ENCODE measurements around the gene RGS6. TPM values are rescaled to one million over a fixed set of nuclear protein-coding genes. Genes with fewer than 3 reads are reported as not detected.
A peak's percentile ranks its signal among the peaks of the same experiment; 100 is the strongest.

Gene RGS6
- total RNA-seq (1 to 10 TPM in 1 of 2 donors, under 1 TPM in 1; 0.17 to 5.3 TPM), polyA plus RNA-seq (under 1 TPM in 1 of 2 donors, not detected in 1; 0.06 TPM)

DNA sequence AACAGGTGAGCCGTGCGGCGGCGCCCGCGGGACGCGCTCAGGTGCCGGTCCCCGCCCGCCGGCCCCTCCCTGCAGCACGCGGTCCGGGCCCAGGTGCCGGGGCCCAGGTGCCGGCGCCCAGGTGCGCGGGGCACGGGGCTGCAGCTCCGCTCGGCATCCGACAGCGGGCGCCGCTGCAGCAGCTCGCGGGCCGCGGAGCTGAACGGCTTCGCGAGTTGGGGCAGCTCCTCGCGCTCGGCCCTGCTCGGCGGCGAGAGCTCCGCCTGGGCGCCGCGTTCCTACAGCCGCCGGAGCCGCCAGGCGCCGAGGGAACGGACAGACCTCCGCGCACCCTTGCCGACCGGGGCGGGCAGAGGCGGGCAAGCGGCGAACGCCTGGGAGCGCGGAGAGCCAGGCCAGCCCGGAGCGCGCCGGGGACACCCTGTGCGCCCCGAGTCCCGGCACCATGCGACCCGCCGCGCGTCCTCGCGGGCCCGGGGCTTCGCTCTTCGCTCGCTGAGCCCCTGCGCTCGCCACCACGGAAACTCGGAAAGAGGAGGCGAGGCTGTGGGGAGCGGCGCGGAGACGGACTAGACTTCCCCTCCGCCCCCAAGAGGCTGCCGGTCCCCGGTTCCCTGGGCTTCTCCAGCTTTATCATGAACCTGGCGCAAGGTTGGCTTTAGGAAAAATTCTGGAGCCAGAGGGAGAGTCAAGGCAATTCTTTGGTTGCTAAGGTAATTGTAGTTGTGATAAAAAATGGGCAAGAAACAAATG is at the start of gene RGS6:
TSS of gene RGS6 (plus strand) at position 201 of the 753 bp plus-strand sequence.
- no peaks in the 10 kb centered on the region for H3K9me3 ChIP-seq (ENCODE audit: control insufficient read depth in 4 of 4, low read length in 3 of 4)
- H3K4me3 ChIP-seq (ENCODE audit: low read depth in 1 of 3, low read length in 3 of 3) = peak within 1 kb of the TSS in 1 of 3 donors; percentile 39
- H3K36me3 ChIP-seq (ENCODE audit: control insufficient read depth in 4 of 4, insufficient read depth in 3 of 4, low read depth in 1 of 4, low read length in 3 of 4) = no peaks in the 10 kb centered on the region
- H3K27me3 ChIP-seq (ENCODE audit: control insufficient read depth in 4 of 4, insufficient read depth in 4 of 4, low read length in 3 of 4) = peaks cover 0 to 3% (median 2%) of the 10 kb centered on the region in 4 donors
- H3K4me1 ChIP-seq (ENCODE audit: control insufficient read depth in 4 of 4, insufficient read depth in 4 of 4, low read length in 3 of 4) = peaks cover 5 to 15% (median 9%) of the 10 kb centered on the region in 4 donors
- no peak within 1 kb of the TSS for H3K9ac ChIP-seq (ENCODE audit: low read depth in 1 of 2, low read length in 2 of 2)
- peak; percentile 63 for DNase-seq (ENCODE audit: low spot score)
- H3K27ac ChIP-seq (ENCODE audit: low read depth in 1 of 2, low read length in 2 of 2) = no peak within 1 kb of the TSS
- TF ChIP-seq TAF1 (conservative IDR thresholded peaks at IDR 0.05) = no peak
- TF ChIP-seq, protein P1, sequence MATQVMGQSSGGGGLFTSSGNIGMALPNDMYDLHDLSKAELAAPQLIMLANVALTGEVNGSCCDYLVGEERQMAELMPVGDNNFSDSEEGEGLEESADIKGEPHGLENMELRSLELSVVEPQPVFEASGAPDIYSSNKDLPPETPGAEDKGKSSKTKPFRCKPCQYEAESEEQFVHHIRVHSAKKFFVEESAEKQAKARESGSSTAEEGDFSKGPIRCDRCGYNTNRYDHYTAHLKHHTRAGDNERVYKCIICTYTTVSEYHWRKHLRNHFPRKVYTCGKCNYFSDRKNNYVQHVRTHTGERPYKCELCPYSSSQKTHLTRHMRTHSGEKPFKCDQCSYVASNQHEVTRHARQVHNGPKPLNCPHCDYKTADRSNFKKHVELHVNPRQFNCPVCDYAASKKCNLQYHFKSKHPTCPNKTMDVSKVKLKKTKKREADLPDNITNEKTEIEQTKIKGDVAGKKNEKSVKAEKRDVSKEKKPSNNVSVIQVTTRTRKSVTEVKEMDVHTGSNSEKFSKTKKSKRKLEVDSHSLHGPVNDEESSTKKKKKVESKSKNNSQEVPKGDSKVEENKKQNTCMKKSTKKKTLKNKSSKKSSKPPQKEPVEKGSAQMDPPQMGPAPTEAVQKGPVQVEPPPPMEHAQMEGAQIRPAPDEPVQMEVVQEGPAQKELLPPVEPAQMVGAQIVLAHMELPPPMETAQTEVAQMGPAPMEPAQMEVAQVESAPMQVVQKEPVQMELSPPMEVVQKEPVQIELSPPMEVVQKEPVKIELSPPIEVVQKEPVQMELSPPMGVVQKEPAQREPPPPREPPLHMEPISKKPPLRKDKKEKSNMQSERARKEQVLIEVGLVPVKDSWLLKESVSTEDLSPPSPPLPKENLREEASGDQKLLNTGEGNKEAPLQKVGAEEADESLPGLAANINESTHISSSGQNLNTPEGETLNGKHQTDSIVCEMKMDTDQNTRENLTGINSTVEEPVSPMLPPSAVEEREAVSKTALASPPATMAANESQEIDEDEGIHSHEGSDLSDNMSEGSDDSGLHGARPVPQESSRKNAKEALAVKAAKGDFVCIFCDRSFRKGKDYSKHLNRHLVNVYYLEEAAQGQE (IDR thresholded peaks at IDR 0.05) = no peak
- TF ChIP-seq, protein P2, sequence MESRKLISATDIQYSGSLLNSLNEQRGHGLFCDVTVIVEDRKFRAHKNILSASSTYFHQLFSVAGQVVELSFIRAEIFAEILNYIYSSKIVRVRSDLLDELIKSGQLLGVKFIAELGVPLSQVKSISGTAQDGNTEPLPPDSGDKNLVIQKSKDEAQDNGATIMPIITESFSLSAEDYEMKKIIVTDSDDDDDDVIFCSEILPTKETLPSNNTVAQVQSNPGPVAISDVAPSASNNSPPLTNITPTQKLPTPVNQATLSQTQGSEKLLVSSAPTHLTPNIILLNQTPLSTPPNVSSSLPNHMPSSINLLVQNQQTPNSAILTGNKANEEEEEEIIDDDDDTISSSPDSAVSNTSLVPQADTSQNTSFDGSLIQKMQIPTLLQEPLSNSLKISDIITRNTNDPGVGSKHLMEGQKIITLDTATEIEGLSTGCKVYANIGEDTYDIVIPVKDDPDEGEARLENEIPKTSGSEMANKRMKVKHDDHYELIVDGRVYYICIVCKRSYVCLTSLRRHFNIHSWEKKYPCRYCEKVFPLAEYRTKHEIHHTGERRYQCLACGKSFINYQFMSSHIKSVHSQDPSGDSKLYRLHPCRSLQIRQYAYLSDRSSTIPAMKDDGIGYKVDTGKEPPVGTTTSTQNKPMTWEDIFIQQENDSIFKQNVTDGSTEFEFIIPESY (IDR thresholded peaks at IDR 0.05) = no peak
- TF ChIP-seq JUND (IDR thresholded peaks at IDR 0.05) = no peak
- no peak for TF ChIP-seq HNF4A (conservative IDR thresholded peaks at IDR 0.05)
- TF ChIP-seq EGR1 (IDR thresholded peaks at IDR 0.05; ENCODE audit: low read depth in 2 of 2) = no peak
- TF ChIP-seq FOXA1 (IDR thresholded peaks at IDR 0.05) = no peak
- no peak for TF ChIP-seq RXRA (IDR thresholded peaks at IDR 0.05)
- no peak for TF ChIP-seq SP1 (IDR thresholded peaks at IDR 0.05)
- TF ChIP-seq GABPA (IDR thresholded peaks at IDR 0.05 in 1 of 2, conservative IDR thresholded peaks at IDR 0.05 in 1 of 2) = no peak
- TF ChIP-seq NR2F2 (IDR thresholded peaks at IDR 0.05) = no peak
- TF ChIP-seq, protein P3, sequence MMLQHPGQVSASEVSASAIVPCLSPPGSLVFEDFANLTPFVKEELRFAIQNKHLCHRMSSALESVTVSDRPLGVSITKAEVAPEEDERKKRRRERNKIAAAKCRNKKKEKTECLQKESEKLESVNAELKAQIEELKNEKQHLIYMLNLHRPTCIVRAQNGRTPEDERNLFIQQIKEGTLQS (IDR thresholded peaks at IDR 0.05) = no peak
- TF ChIP-seq YY1 (IDR thresholded peaks at IDR 0.05) = no peak
- no peak for TF ChIP-seq MAX (IDR thresholded peaks at IDR 0.05)
- TF ChIP-seq RAD21 (IDR thresholded peaks at IDR 0.05) = no peak
- TF ChIP-seq FOXA2 (IDR thresholded peaks at IDR 0.05) = no peak
- TF ChIP-seq HNF4G (IDR thresholded peaks at IDR 0.05) = no peak
- no peak for TF ChIP-seq CTCF (IDR thresholded peaks at IDR 0.05; ENCODE audit: low read depth, low read length, missing input control)
- WGBS = 2% methylated on average over 92 of the region's 92 CpGs
